NCI-H510A (cell line): Measurements from ENCODE around the gene C6orf136.

ENCODE experiments used
- DNase-seq: peaks from one replicate; lab custom pipeline; 2025; lab: John Stamatoyannopoulos, UW

The C6orf136 gene

DNA sequence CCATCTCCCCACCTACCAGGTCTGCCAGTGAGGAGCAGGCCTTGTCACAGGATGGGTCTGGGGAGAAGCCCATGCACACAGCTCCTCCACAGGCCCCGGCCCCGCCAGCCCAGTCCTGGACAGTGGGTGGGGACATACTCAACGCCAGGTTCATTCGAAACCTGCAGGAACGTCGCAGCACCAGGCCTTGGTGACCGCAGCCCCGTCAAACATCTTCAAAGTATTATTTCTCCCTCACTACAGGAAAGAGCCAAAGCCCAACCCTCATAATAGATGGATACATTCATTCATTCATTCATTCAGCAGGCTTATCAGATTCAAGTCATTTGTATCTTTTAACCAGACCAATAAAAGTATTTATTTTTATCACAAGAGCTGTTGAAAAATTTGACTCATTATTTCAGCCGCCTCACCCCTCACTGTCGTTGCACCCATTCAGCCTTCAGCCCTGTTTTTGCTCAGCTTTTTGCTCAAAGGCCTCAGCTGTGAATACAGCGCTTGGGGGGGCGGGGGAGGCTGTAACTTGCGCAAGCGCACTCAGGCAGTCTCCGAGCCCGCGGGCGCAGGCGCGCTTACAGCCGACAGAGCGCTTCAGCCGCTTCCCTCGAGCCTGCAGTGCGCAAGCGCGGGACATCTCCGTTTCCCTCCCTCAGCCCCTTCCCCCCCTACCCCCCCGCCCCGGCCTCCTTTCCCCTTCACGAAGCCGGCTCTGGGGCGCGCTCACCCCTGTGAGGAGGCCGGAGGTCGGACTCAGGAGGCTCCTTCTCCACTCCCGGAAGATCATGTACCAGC is at the start of gene C6orf136:
TSS of gene C6orf136 (plus strand) at position 684 of the 792 bp plus-strand sequence. CDS start at position 783, 99 bp downstream.
- DNase-seq: peak; percentile 86

DNA sequence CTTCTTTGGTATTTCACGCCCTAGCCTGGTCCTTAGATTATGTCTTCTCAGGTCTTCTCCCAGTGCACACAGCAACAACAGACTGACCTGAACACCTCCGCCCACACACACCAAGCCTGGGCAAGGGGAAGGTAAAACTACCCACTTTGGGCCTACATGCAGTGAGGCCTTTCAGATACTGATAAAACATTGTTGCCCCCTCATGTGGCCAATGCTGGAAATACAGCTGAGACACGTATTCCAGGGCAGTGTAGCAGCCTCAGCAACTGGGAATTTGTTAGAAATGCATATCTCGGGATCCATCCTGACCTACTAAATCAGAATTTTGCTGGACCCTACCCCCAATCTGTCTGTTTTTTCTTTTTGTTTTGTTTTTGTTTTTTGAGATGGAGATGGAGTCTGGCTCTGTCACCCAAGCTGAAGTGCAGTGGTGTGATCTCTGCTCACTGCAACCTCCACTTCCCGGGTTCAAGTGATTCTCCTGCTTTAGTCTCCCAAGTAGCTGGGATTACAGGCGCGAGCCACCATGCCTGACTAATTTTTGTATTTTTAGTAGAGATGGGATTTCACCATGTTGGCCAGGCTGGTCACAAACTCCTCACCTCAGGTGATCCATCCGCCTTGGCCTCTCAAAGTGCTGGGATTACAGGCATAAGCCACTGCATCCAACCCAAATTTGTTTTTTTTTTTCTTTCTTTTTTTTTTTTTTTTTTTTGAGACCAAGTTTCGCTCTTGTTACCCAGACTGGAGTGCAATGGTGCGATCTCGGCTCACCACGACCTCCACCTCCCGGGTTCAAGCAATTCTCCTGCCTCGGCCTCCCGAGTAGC is 49.4 kb upstream of the C6orf136 start:
- peak; percentile 27 for DNase-seq

- DNase-seq: no peak
Measured at GRCh38 chr6:30598912-30599624, 47.9 kb upstream of the C6orf136 start.

DNA sequence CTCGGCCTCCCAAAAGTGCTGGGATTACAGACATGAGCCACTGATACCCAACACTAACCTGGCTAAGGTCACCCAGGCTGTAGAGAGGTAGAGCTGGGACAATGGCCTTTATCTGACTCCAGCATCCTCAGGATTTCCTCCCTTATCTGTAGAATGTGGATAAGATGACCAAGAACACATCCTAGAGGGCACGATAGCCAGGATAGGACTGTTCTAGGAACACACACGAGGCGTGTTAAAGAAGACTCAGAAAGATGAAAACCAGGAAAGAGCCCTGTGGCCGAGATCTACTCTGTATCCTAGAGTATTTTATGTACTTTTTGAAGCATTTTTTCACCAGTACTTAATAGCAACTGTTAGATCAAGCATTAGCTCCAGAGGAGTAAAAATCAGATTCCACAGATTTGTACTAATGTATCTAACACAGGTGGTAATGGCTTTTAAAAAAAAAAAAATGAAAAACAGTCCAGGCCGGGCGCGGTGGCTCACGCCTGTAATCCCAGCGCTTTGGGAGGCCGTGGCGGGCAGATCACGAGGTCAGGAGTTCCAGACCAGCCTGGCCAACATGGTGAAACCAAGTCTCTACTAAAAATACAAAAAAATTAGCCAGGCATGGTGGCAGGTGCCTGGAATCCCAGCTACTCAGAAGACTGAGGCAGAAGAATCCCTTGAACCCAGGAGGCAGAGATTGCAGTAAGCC is 47.2 kb upstream of the C6orf136 start:
- DNase-seq: no peak

GRCh38 chr6:30600451-30600961 is 46.4 kb upstream of the C6orf136 start:
- DNase-seq: no peak

- DNase-seq: no peak
Measured at GRCh38 chr6:30601436-30601814, 45.5 kb upstream of the C6orf136 start.

DNA sequence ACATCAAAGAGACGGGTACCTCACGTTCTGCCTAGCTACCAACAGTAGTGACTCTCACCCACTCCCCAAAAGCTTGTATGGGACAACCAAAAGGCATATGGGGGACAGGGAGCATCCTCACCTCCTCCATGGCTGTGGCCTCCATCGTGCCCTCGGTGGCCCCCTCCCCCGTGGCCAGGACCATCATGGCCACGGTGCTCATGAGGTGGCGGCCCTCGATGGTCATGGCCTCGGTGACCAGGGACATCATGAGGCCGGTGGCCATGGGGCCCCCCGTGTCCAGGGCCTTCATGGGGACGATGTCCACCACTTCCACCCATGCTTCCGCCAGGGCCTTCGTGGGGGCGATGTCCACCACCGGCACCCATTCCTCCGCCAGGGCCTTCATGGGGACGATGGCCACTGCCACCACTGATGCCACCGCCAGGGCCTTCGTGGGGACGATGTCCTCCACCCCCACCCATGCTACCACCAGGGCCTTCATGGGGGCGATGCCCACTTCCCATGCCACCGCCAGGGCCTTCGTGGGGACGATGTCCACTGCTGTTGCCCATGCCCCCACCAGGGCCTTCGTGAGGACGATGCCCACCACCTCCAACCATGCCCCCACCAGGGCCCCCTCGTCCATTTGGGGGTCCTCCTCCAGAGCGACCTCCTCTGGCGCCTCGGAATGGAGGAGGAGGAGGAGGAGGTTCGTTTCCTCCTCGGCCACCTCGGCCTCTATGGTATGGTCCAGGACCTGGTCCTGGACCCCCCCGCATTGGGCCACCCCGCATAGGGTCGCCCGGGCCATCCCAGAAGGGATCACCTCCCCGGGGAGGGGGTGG is 44.9 kb upstream of the C6orf136 start:
- no peak for DNase-seq

- DNase-seq: no peak
Measured at GRCh38 chr6:30603961-30604360, 43.0 kb upstream of the C6orf136 start.

- DNase-seq: no peak
Measured at GRCh38 chr6:30610065-30610464, 36.9 kb upstream of the C6orf136 start.

DNA sequence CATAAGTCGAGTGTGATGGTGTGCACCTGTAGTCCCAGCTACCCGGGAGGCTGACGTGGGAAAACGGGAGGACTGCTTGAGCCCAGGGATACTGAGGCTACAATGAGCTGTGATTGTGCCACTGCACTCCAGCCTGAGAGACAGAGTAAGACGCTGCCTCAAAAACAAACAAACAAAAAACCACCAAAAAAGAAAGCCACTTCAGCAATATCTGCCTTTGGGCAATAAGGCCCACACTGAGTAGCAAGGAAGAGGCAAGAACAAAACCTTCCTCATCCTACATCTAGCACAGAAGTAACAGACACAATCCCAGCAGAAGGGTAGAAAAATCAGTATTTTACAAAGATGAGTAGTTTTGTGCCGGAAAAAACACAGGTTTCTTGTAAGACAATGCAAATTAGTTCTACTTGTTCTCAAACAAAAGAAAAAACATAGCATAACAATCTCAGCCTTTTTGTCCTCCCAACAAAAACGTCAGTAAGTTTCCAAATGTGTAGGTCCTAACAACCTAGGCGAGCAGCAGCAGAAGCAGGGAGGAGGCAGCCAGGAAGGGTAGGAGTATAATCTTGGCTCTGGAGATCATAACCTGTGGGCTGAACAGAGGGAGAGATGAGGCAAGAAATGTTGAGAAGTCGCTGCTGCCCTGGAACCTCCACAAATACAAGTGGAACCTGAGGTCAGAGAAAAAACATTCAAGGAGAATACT is 35.6 kb upstream of the C6orf136 start:
- DNase-seq: no peak

- DNase-seq: no peak
Measured at GRCh38 chr6:30611856-30612194, 35.1 kb upstream of the C6orf136 start.

DNA sequence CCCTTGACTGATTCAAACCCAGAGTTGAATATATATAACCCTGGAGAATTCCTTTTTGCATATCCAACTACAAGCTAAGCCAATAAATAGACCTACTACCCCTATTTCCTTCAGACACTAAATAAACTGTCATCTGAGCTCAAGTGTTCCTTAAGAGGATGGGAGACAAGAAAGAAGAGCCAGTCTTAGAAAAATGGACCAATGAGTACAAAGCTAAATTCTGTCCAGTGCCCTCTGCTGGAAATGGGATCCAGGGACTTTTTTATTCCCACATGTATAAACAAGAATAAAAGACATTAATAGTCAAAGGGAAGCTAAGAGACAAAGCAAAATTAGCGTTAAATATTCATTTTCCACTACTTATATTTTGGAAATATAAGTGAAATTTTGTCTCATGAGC is 34.7 kb upstream of the C6orf136 start:
- DNase-seq: no peak

GRCh38 chr6:30612687-30613248 is 34.2 kb upstream of the C6orf136 start:
- no peak for DNase-seq

GRCh38 chr6:30613251-30614043 is 33.5 kb upstream of the C6orf136 start:
- no peak for DNase-seq

GRCh38 chr6:30614044-30614842 is 32.7 kb upstream of the C6orf136 start:
- DNase-seq: no peak

DNA sequence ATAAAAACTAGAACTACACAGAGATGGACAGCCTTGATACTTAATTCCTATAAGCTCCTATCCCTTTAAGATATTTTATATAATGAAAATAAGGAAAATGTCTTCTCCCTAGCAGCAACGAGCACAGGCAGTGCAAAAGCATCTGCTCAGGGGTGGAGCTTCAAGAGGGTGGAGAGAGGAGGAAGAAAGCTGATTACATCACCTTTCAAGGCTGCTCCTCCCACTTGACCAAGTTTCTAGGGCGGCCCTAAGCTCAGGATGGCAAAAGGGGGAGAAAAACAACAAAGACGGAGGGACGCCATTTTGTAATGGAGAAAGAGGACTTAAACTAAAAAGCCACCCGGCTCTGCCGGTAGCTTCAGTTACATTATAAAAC is 32.1 kb upstream of the C6orf136 start:
- peak; percentile 88 for DNase-seq

- DNase-seq: peak; percentile 24
Measured at GRCh38 chr6:30615219-30615957, 31.5 kb upstream of the C6orf136 start.
